Neural progenitor cell (in vitro differentiated cells): ENCODE measurements around the gene TGM5. TPM values are rescaled to one million over a fixed set of nuclear protein-coding genes. Genes with fewer than 3 reads are reported as not detected.

Experiments used
- DNase-seq: peaks from one replicate; pipeline ENCODE4 v3.0.0-alpha.2; 2016; ENCODE audit warnings: low spot score
- H2AFZ ChIP-seq: fragments of 200-600 bp; sonication (generic); replicated peaks from 2 replicates; pipeline ENCODE4 v1.6.1; 2016; ENCODE audit warnings: antibody characterized with exemption
- H3F3A ChIP-seq: fragments of 200-600 bp; sonication (generic); 2 replicates; pipeline ENCODE4 v1.6.1; 2016; ENCODE audit warnings: antibody characterized with exemption, low read depth
- H3K27ac ChIP-seq: fragments of 200-600 bp; sonication (generic); 2 replicates; pipeline ENCODE4 v1.5.1; 2016; ENCODE audit warnings: mild to moderate bottlenecking
- H3K27me3 ChIP-seq: fragments of 200-600 bp; sonication (generic); 2 replicates; pipeline ENCODE4 v1.6.1; 2016; ENCODE audit warnings: mild to moderate bottlenecking, moderate library complexity
- H3K36me3 ChIP-seq: fragments of 200-600 bp; sonication (generic); 2 replicates; pipeline ENCODE4 v1.5.1; 2016
- H3K4me1 ChIP-seq: fragments of 200-600 bp; sonication (generic); 2 replicates; pipeline ENCODE4 v1.6.1; 2016; ENCODE audit warnings: mixed run types
- H3K4me2 ChIP-seq: fragments of 200-600 bp; sonication (generic); 2 replicates; pipeline ENCODE4 v1.6.1; 2016
- H3K4me3 ChIP-seq: fragments of 200-600 bp; sonication (generic); 2 replicates; pipeline ENCODE4 v1.5.1; 2016
- H3K79me2 ChIP-seq: fragments of 200-600 bp; sonication (generic); 2 replicates; pipeline ENCODE4 v1.6.1; 2016; ENCODE audit warnings: low read depth
- H3K9ac ChIP-seq: fragments of 200-600 bp; sonication (generic); 2 replicates; pipeline ENCODE4 v1.6.1; 2016
- H3K9me3 ChIP-seq: fragments of 200-600 bp; sonication (generic); 2 replicates; pipeline ENCODE4 v1.5.1; 2016; ENCODE audit warnings: low read depth
- H4K20me1 ChIP-seq: fragments of 200-600 bp; sonication (generic); 2 replicates; pipeline ENCODE4 v1.6.1; 2016; ENCODE audit warnings: low read depth
- H3K27ac Mint-ChIP-seq: 3 replicates; pipeline ENCODE4 v1.8.0; 2021; ENCODE audit warnings: mixed read lengths
- H3K27me3 Mint-ChIP-seq: 2 replicates; pipeline ENCODE4 v1.8.0; 2022; ENCODE audit warnings: low read depth, mild to moderate bottlenecking, inconsistent platforms, moderate library complexity, mixed read lengths; ENCODE audit not compliant: insufficient read depth
- H3K36me3 Mint-ChIP-seq: 3 replicates; pipeline ENCODE4 v1.8.0; 2021; ENCODE audit warnings: mixed read lengths
- H3K4me1 Mint-ChIP-seq: 3 replicates; pipeline ENCODE4 v1.8.0; 2021; ENCODE audit warnings: mixed read lengths
- H3K4me3 Mint-ChIP-seq: 3 replicates; pipeline ENCODE4 v1.8.0; 2021; ENCODE audit warnings: mild to moderate bottlenecking, moderate library complexity, mixed read lengths
- H3K9me3 Mint-ChIP-seq: 3 replicates; pipeline ENCODE4 v1.8.0; 2020; ENCODE audit warnings: mixed read lengths
- CTCF ChIP-seq: fragments of 200-600 bp; sonication (generic); IDR thresholded peaks from 2 replicates; pipeline ENCODE4 v1.5.1; 2017; ENCODE audit warnings: antibody characterized with exemption, mild to moderate bottlenecking
- EZH2 ChIP-seq: fragments of 200-600 bp; sonication (generic); IDR thresholded peaks from 2 replicates; pipeline ENCODE4 v1.6.1; 2017; ENCODE audit warnings: antibody characterized with exemption, mild to moderate bottlenecking, moderate library complexity
- EZH2phosphoT487 ChIP-seq: fragments of 200-600 bp; sonication (generic); IDR thresholded peaks from 2 replicates; pipeline ENCODE4 v1.6.1; 2017; ENCODE audit warnings: antibody characterized with exemption
- total RNA-seq: library from RNA; depleted of rRNA; stranded (reverse); fragments of >200 nt; gene quantifications from 2 replicates; pipeline ENCODE4 v1.2.3, GENCODE V29; 2015; ENCODE audit warnings: low replicate concordance

The TGM5 gene
- not detected in 2 replicates for total RNA-seq

GRCh38 chr15:43266834-43267233, at the start of gene TGM5:
Gene TGM5, minus strand, starts transcription at chr15:43266928. Its CDS starts 79 bp downstream, at chr15:43266849.
- Histone ChIP-seq H3K4me2 (no peak within 1 kb of the TSS), H3K4me1 (no peaks in the 10 kb centered on the region), H3F3A (no peaks in the 10 kb centered on the region), H3K9me3 (no peaks in the 10 kb centered on the region), H3K79me2 (no peaks in the 10 kb centered on the region), H3K27ac (no peak within 1 kb of the TSS), H3K9ac (no peak within 1 kb of the TSS), H3K27me3 (peaks cover 22% of the 10 kb centered on the region), H3K4me3 (no peak within 1 kb of the TSS), H4K20me1 (no peaks in the 10 kb centered on the region), H2AFZ (peak within 1 kb of the TSS; percentile 17), H3K36me3 (no peaks in the 10 kb centered on the region)
- Mint-ChIP-seq H3K4me1 (no peaks in the 10 kb centered on the region), H3K27me3 (peaks cover 7% of the 10 kb centered on the region), H3K36me3 (no peaks in the 10 kb centered on the region), H3K9me3 (no peaks in the 10 kb centered on the region), H3K27ac (no peak within 1 kb of the TSS), H3K4me3 (no peak within 1 kb of the TSS)
- TF ChIP-seq EZH2phosphoT487 (no peak), EZH2 (no peak), CTCF (no peak)
- DNase-seq = no peak

GRCh38 chr15:43314171-43314570, 47.4 kb upstream of the TGM5 start:
- no peaks in the 10 kb centered on the region for H3F3A ChIP-seq
- DNase-seq = no peak
- Mint-ChIP-seq H3K4me1 (peaks cover 7% of the 10 kb centered on the region), H3K36me3 (no peaks in the 10 kb centered on the region), H3K4me3 (no peak overlapping the region), H3K27me3 (peaks cover 3% of the 10 kb centered on the region), H3K9me3 (no peaks in the 10 kb centered on the region), H3K27ac (no peak overlapping the region)
- no peaks in the 10 kb centered on the region for H3K79me2 ChIP-seq
- peaks cover 19% of the 10 kb centered on the region for H3K27me3 ChIP-seq
- H3K9ac ChIP-seq = no peak overlapping the region
- TF ChIP-seq EZH2 = no peak
- no peak for TF ChIP-seq CTCF
- TF ChIP-seq EZH2phosphoT487 = no peak
- H3K9me3 ChIP-seq = no peaks in the 10 kb centered on the region
- no peak overlapping the region for H3K27ac ChIP-seq
- no peak overlapping the region for H2AFZ ChIP-seq
- H3K4me1 ChIP-seq = no peaks in the 10 kb centered on the region
- H4K20me1 ChIP-seq = no peaks in the 10 kb centered on the region
- H3K4me2 ChIP-seq = no peak overlapping the region
- H3K36me3 ChIP-seq = no peaks in the 10 kb centered on the region
- no peak overlapping the region for H3K4me3 ChIP-seq

- Histone ChIP-seq H3K36me3 (no peaks in the 10 kb centered on the region), H3K79me2 (no peaks in the 10 kb centered on the region), H3K9ac (no peak overlapping the region), H3K4me3 (no peak overlapping the region), H2AFZ (no peak overlapping the region), H3K27me3 (peaks cover 23% of the 10 kb centered on the region), H3K9me3 (no peaks in the 10 kb centered on the region), H3K27ac (no peak overlapping the region), H3K4me2 (no peak overlapping the region), H3K4me1 (no peaks in the 10 kb centered on the region), H4K20me1 (no peaks in the 10 kb centered on the region), H3F3A (no peaks in the 10 kb centered on the region)
- Mint-ChIP-seq H3K4me3 (no peak overlapping the region), H3K27me3 (peaks cover 3% of the 10 kb centered on the region), H3K27ac (no peak overlapping the region), H3K9me3 (no peaks in the 10 kb centered on the region), H3K4me1 (no peaks in the 10 kb centered on the region), H3K36me3 (no peaks in the 10 kb centered on the region)
- TF ChIP-seq EZH2 = no peak
- TF ChIP-seq EZH2phosphoT487 = no peak
- TF ChIP-seq CTCF = no peak
- DNase-seq = no peak
Observed at GRCh38 chr15:43312378-43312777, 45.6 kb upstream of the TGM5 start.
